ENCODE measurements around the gene VSTM5.

VSTM5 gene

GRCh38 chr11:93842034-93842433, 8.4 kb downstream of the VSTM5 start:
- DNase-seq, result no peak

- DNase-seq, result no peak
These were observed 9.0 kb downstream of the VSTM5 start for GRCh38 chr11:93841446-93841845.

DNA sequence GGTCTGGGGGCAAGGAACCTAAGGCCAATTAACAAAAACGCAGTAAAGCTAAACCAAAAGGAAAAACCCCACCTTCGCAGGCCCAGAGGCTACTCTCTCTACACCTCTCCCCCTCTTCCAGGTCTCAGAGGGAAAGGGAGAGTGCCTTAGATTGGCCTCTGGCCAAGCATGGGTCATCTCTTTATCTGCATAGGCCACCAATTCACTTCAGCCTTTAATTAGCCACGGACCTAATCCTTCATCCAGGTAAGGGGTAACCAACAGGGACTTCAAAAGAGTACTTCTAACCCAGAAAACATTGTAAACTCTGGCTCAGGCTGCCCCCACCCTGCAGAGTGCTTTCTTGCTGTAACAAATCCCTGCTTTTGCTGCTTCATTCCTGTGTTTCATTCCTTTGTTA, 9.4 kb downstream of the VSTM5 start:
- no peak for DNase-seq

DNA sequence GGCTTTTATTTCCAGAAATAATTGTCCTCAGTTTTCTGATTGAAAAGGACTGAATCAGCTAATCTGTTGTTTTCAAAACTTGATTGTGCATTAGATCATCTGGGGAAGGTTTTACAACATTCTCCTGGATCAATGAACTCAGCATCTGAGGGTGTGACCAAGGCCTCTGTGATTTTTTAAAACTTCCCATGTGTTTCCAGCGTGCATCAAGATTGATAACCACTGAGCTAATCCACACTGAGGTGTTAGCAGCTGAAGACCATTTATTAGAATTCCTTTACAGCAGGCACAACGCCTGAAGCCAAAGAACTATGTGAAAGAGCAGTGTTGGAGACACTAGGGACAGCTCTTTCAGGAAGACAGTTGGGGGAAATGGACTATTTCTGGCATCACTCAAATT, 10.2 kb downstream of the VSTM5 start:
- no peak for DNase-seq

GRCh38 chr11:93838967-93839366, 11.5 kb downstream of the VSTM5 start:
- DNase-seq, result no peak

GRCh38 chr11:93832780-93833179, 17.6 kb downstream of the VSTM5 start:
- DNase-seq, result no peak

DNA sequence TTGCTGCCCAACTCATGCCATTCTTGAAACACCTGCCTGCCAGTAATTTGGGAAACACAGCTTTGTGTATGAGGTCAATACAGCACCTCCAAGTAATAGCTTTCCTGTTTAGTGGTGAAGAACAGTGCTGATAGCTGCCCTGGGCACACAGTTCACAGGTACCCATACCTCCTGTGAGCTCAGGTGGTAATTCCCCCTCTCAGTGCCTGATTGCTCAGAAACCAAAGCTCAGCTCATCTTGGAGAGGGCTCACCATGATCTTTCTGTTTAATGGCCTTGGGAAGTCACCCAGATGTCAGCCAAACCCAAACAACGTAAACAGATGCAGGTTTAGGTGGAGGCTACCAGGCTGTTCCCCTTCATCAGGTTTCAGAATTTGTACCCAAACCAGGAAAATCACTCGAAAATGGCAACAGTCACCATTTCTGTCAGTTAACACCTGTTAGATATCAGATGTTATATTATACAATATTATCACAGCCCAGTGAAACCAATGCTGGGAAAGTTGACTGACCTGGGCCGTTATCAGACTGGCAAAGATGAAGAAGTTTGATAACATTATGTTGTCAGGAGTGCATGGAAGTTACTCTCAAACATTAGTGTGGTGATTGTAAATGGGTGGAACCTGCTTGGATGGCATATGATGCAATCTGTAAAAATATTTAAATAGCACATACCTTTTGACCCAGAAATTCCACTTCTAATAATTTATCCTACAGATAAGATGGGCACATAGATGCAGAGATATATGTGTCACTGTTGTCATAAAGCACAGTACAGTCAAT, 18.9 kb downstream of the VSTM5 start:
- DNase-seq, result no peak

DNA sequence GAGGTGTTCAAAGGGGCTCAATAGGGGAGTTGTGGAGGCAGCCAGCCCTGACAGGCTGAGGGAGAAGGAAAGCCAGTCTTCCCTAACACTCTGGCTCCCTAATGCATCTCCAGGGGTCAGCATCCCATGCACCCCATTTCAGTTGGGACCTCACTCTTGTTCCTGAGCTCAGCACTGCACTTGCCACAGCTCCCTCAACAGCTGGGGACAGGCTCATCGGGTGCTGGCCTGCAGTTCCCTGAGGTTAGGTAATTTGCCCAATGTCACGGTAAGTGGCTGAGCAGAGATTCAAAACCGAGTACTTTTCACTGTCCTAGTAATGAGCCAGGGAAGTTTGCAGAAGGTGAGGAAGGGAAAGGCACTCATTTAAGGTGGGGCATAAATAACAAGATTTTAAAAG, 20.8 kb downstream of the VSTM5 start:
- no peak for DNase-seq

DNA sequence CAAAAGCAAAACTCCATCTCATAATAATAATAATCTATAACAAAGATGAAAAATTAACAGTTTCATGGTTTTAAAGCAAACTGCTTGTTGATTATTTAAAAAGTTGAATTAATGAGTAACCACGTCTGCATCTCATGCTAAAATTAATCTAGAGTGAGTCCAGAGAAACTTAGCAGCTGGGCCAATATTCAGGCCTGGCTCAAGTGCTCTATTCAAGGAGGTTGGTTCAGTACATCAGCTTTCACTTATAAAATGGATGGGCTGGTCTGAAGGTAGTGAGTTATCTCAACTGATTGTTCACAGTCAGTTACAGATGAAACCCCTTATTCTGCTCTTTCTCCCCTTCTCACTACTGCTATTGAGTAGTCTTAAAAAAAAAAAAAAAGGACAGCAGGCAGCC, 23.1 kb downstream of the VSTM5 start:
- DNase-seq, result no peak

- no peak for DNase-seq
These were observed 27.2 kb downstream of the VSTM5 start for GRCh38 chr11:93823210-93823609.

GRCh38 chr11:93822359-93822758, 28.1 kb downstream of the VSTM5 start:
- DNase-seq, result no peak

GRCh38 chr11:93821617-93822016, 28.8 kb downstream of the VSTM5 start:
- no peak for DNase-seq

DNA sequence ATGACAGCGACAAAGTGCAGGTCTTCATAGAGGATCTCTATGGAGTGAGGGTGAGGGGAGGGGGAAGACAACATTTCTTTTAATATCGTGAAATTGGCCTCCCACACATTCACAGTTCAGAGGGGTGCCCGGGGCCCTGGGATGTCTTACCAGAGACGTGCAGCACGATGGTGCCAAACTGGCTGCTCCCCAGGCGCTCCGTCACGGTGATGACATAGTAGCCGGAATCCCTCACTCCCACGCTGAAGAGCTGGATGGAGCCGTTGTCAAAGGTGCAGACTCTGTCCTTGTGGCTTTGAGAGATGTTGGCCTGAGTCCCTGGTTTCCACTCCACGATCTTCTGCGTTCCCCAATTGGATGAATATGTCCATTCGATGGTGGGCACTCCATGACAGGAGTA, 29.6 kb downstream of the VSTM5 start:
- DNase-seq, result no peak

DNA sequence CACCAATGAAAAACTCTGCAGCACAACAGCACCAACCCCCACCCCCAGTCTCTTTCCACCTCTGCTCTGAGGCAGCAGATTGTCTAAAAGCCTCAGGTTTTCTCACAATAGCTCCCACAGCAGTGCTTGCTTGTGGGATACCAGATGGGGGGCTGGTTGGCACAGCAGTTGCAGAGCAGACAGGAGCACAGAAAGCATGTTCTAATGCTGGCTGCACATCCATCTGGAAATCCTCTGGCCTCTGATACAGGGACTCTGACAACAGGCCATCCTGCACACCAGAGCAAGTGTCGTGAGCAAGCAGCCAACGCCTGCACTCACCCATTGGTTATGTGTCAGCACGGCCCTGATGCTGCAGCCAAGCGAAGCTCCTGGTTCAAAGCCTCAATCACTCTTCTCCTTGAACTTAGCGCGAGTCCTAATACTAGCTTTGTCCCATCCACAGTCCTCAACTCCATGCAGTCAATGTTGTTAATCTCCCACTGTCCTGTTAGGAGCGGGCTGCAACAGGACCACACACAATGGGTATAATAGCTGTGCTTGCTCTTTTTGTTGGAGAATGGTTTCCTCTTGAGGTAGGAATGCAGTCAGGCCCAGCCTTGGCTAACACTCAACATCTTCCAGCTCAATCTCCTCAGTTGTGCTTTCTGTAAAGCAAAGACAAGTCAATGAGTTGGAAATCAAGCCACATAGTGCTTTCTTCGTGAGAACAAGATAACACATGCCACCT, 30.3 kb downstream of the VSTM5 start:
- DNase-seq, result no peak

- no peak for DNase-seq
These were observed 32.7 kb downstream of the VSTM5 start for GRCh38 chr11:93817426-93818348.

DNA sequence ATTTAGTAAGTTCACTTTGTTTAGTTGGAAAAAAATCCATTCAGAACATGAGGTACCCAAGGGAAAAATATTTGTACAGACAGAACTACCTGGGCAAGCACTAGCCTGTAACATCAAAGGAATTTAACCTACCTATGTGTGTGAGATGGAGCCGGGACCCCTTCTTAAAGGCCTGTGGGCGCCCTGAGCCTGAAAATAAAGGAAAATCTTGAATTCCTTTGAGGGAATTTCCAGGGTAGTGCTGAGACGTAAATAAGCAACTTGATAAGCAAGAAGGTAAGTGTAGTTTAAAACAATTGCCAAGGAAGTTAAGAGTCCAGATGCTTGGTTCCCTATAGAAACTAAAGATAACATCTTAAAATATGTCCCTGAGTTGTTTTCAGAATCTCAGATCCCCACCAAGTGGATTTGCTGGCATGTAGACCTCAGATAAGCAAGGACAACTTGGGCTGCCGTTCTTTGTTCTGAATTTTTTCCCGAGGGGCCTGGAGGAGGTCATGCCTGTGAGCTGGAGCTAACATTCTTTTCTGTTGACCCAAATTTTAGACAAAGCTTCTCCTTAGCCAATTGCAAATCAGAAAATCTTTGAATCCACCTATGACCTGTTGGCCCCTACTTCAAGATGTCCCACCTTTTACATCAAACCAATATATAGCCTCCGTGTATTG, 35.3 kb downstream of the VSTM5 start:
- DNase-seq, result no peak

DNA sequence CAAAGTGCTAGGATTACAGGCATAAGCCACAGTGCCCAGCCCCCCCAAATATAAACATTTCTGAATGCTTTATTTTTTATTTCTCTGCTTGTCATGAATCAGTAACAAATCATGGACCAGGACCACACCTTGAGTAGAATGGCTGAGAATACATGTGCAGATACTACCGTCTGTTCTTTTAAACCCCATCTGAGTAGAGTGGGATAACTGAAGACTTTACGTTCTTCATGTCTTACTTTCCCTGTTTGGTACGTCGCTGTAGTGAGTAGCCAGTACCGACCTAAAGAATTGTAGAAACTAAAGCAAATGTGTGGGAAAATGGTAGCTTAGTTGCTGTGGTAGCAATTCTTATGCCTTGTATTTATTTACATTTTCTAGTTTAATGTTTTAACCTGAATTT, 36.4 kb downstream of the VSTM5 start:
- DNase-seq, result no peak

- no peak for DNase-seq
These were observed 42.4 kb downstream of the VSTM5 start for GRCh38 chr11:93807980-93808379.

GRCh38 chr11:93804879-93805278, 45.5 kb downstream of the VSTM5 start:
- no peak for DNase-seq

GRCh38 chr11:93801366-93801765, 49.1 kb downstream of the VSTM5 start:
- no peak for DNase-seq

DNA sequence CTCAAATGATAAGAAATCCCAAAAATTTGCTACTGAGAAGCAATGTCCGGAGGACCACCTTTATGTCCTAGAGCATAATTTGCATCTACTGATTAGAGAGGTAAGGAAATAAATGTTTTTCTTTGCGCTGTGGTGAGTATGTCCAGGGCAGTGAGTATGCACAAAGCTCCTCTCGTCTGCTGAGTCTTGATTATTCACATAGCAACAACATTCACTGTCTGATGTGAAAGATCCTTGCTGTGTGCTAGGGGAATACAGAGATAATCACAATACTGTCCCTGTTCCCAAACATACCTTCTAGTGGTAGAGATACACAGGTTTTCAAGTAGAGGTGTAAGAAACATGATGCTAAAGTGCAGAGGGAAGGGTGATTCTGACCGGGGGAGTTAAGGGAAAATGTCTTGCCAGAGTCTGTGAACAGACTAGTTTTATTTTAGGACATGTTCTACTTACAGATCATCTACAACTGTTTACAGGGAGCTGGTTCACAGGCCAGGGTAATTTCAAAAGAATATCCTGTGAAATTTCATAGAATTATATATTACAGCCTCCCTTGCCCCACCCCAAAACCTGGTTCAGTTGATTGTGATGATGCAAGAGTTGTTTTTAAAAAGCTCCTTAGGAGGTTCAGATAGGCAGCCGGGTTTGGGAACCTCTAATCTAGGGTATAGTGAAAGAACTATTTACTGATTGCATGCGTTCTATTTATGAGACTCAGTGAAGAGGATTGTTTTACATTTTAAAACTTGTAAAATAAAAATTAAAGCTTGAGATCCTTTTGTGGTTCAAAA, 53.8 kb downstream of the VSTM5 start:
- DNase-seq, result no peak

DNA sequence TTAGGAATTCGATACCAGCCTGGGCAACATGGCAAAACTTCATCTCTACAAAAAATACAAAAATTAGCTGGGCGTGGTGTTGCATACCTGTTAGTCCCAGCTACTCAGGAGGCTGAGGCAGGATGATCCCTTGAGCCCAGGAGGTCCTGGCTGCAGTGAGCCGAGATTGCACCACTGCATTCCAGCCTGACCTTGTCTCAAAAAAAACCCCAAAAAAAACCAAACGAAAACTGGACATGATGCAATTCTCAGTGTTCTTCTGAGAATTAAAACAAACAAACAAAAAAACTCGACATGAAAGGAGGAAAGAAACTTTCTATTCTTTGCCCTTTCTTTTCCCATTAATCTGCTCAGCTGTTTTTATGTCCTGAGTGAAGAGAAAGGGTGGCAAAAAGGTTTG, 58.9 kb downstream of the VSTM5 start:
- no peak for DNase-seq

Data from CD4-positive, alpha-beta T cell treated with Interferon alpha-2 for 1 hour (primary cell).